GM12874 (cell line): Measurements from ENCODE around the gene DERL3.

Experiments used
- CTCF ChIP-seq: IDR thresholded peaks from 2 replicates; pipeline ENCODE4 v1.5.1; 2011; ENCODE audit warnings: low read depth, mild to moderate bottlenecking, control low read depth, low read length, moderate library complexity; ENCODE audit not compliant: insufficient read depth

DERL3 gene

DNA sequence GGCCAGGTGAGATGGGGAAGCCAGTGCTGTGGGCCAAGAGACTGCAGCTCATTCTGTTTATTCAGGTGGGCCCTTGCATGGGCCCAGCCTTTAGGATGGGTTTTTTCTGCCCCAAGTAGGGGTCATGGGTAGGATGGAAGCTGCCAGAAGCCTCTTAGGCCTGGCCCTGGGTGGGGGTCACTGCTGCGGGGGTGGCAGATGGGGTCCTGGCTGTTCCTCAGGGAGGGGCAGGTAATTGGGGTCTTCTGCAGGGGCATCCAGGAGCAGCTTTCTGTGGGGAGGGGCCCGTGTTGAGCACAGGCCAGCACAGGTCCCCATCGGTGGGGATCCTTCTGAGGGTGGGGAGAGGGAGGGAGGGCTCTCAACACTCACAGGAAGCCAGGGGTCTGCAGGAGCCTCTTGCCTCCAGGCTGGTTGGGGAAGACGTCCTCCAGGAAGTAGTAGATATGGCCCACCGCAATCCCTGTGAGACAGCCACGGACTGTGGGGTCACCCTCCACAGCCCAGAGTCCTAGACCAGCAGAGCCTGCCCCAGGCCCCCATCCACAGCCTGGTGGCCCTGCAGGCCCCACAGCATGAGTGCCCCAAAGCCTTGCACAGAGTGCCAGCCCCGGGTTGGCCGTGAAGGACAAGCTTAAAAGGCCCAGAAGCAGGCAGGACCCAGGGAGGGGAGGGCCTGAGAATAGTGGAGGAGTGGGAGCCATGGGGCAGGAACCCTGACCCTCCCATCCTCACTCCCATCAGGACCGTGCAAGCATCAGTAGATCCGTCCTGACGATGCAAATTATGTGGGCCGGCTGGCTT, 1.9 kb downstream of the DERL3 start:
- TF ChIP-seq CTCF: no peak

GRCh38 chr22:23836281-23836680, 2.5 kb downstream of the DERL3 start:
- TF ChIP-seq CTCF: no peak

GRCh38 chr22:23835484-23836144, 3.2 kb downstream of the DERL3 start:
- no peak for TF ChIP-seq CTCF

DNA sequence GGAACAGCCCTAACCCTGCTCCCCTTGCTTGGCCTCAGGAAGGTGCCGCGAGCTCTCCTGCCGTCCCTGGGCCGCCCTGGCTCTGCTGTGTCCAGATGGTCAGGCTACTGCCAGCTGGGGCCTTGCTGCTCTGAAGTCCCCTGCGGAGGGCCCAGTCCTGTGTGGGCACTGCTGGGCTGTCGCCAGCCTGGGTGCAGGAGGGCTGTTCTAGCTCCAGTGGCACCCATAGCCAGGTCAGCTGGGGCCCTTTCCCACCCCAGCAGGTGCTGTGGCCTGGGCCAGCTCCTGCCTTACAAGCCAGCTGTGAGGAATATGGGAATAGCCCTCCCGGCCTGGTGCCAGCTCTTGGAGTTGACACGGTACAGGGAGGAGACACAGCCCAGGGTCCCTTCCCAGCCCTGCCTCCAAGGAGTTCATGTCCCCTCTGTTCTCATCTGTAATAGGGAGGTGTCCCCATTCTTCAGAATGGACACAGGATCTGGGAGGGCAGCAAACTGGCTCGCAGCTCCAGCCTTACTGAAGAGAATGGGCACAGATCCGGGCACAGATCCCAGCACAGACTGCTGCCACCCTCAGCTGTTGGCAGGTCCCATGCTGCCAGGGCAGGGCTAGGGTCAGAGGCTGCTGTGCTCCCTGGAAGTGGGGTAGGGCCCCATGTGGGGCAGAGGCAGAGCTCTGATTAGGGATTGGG, 3.9 kb downstream of the DERL3 start:
- TF ChIP-seq CTCF: no peak

GRCh38 chr22:23834406-23834792, 4.4 kb downstream of the DERL3 start:
- TF ChIP-seq CTCF: no peak

DNA sequence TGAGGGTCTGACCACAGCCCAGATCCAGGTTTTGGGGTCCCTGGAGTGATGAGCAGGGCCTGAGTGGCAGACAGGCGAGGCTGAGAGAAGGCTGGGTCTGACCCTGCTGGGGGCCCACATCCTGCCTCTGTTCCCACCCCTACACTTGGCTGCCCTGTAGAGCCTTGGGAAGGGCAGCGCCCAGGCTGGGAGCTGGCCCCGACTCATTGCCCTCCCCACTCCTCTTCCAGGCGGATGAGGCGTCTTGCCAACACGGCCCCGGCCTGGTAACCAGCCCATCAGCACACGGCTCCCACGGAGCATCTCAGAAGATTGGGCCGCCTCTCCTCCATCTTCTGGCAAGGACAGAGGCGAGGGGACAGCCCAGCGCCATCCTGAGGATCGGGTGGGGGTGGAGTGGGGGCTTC, 4.9 kb downstream of the DERL3 start:
- TF ChIP-seq CTCF: no peak

DNA sequence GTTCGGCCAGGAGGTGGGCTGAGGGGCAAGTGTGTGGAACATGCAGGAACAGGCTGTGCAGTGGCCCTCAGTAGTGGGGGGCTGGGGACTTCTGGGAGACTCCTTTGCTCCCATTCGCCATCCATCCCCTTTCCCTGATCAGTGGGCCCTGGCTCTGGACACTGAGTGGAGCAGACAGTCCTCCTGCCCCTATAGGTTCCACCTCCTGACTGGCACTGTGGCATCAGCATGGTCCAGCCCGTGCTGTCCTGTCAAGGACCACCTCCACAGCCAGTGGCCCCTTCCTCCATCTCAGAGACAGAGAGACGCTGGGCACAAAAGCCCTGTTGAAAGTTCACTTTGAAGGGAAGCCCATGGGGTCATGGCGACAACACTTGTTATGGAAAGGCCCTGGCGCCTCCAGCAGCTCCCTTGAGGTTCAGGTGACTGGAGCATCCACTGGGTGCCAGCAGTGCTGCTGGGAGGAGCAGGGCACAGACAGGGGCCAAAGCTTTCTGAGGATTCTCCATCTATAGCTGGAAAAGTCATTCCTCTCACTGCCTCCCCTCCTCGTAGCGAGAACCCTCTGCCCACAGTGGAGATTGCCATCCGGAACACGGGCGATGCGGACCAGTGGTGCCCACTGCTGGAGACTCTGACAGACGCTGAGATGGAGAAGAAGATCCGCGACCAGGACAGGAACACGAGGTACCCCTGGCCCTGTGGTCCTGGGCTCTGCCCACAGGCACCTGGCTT, 5.6 kb downstream of the DERL3 start:
- TF ChIP-seq CTCF: no peak
